ENCODE measurements around the gene ZSCAN20. TPM values are rescaled to one million over a fixed set of nuclear protein-coding genes. Genes with fewer than 3 reads are reported as not detected.

The ZSCAN20 gene
- total and polyA plus RNA-seq, 2 experiments from 2014 or later: 0.91 to 4.9 TPM

DNA sequence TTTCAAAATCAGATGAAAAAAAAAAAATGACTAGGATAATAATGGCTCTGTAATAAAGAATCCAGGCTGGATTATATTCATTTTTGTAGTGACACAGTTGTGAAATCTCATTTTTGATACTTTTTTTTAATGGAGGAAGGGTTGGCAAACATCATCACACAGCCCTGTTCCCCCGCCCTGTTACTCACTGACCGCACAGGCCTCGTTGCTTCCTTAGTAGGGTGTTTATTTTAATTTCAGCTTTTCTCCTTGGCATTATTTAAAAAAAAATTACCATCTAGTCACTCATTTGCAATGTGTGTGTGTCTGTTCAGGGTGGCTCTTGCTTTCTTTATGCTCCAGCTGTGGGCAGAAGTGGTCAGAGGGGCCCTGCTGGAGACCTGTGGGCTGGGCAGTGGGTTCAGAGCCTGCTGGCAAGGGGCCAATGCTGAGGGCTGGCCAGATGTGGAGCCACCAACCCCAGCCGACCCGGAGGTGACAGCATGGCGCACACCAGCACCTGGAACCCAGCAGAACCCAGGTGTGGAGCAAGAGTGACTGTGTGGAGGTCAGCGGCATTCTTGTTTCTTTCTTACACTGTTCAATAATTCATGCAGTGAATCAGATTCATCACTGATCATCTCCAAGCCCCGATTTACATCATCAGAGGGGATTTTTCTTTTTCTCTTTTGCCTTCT is 44.6 kb downstream of the ZSCAN20 start (continued):
- TF ChIP-seq REST (IDR thresholded peaks at IDR 0.05; ENCODE audit: unreplicated experiment) (no peak), CREB1 (CRISPR knock-in tag; IDR thresholded peaks at IDR 0.05; ENCODE audit: low read depth) (no peak), EZH2phosphoT487 (IDR thresholded peaks at IDR 0.05; ENCODE audit: unreplicated experiment) (no peak)

DNA sequence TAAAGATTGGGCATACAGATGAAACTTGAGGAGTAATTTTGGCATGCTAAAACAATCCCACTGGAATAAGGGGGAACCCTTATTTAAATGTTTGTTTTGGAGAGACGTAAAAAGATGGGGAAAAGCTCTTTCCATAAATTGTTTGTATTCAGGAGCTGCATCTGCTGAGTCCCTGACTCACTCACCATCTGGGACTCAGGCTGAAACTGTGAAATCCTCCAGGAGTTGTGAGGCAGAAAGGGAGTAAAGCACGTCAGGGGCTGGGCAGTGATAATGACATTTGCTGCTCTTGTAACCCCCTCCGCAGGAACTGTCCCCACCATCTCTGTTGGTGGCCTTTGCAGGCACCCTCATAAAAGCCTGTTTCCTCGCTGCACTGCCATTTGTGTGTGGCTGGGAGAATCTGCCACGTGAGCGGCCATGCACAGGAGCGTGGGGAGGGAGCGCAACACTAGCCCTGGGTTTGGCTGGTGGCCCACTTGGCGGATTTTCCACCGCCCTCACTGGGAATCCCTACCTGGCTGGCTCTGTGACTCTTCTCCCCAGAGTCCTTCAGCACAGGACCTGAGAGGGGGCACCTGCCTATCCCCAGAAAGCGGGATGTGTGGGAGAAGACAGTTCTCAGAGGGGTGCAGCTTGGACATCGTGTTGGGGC is 45.3 kb downstream of the ZSCAN20 start:
- Histone ChIP-seq H3K27me3 (ENCODE audit: insufficient read depth) (no peaks in the 10 kb centered on the region), H3K4me2 (no peak overlapping the region), H3K9me2 (ENCODE audit: insufficient read depth) (no peaks in the 10 kb centered on the region), H4K20me1 (replicated peaks; ENCODE audit: insufficient read depth) (no peaks in the 10 kb centered on the region), H3K36me3 (ENCODE audit: insufficient read depth) (no peaks in the 10 kb centered on the region; the same call in 1 of the 2 replicates), H3F3A (replicated peaks; ENCODE audit: low read depth) (no peaks in the 10 kb centered on the region), H2AFZ (no peak overlapping the region), H3K79me2 (replicated peaks; ENCODE audit: insufficient read depth) (no peaks in the 10 kb centered on the region), H3K4me3 (no peak overlapping the region), H3K4me1 (ENCODE audit: insufficient read depth) (no peaks in the 10 kb centered on the region), H3K27ac (ENCODE audit: low read depth) (no peak overlapping the region)
- Mint-ChIP-seq H3K27ac (no peak overlapping the region), H3K36me3 (ENCODE audit: low read depth) (no peaks in the 10 kb centered on the region; the same call in 2 of the 3 replicates), H3K9me3 (no peaks in the 10 kb centered on the region; the same call in 1 of the 3 replicates), H3K4me1 (peaks cover 21% of the 10 kb centered on the region), H3K4me3 (no peak overlapping the region), H3K27me3 (ENCODE audit: insufficient read depth, low read depth, poor library complexity) (peaks cover 11% of the 10 kb centered on the region)
- no peak for ATAC-seq
- DNase-seq (ENCODE audit: low spot score): no peak
- TF ChIP-seq, protein P1, sequence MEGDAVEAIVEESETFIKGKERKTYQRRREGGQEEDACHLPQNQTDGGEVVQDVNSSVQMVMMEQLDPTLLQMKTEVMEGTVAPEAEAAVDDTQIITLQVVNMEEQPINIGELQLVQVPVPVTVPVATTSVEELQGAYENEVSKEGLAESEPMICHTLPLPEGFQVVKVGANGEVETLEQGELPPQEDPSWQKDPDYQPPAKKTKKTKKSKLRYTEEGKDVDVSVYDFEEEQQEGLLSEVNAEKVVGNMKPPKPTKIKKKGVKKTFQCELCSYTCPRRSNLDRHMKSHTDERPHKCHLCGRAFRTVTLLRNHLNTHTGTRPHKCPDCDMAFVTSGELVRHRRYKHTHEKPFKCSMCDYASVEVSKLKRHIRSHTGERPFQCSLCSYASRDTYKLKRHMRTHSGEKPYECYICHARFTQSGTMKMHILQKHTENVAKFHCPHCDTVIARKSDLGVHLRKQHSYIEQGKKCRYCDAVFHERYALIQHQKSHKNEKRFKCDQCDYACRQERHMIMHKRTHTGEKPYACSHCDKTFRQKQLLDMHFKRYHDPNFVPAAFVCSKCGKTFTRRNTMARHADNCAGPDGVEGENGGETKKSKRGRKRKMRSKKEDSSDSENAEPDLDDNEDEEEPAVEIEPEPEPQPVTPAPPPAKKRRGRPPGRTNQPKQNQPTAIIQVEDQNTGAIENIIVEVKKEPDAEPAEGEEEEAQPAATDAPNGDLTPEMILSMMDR (conservative IDR thresholded peaks at IDR 0.05; ENCODE audit: low read depth in 2 of 2): no peak
- no peak for TF ChIP-seq STAT1 (IDR thresholded peaks at IDR 0.05; ENCODE audit: unreplicated experiment)
- no peak for TF ChIP-seq REST (IDR thresholded peaks at IDR 0.05; ENCODE audit: unreplicated experiment)
- TF ChIP-seq CREB1 (CRISPR knock-in tag; IDR thresholded peaks at IDR 0.05; ENCODE audit: low read depth): no peak
- TF ChIP-seq EZH2phosphoT487 (IDR thresholded peaks at IDR 0.05; ENCODE audit: unreplicated experiment): no peak
- TF ChIP-seq NANOG (IDR thresholded peaks at IDR 0.05; ENCODE audit: borderline replicate concordance): no peak
- TF ChIP-seq ZNF331 (CRISPR knock-in tag; IDR thresholded peaks at IDR 0.05; ENCODE audit: low read depth): no peak
- TF ChIP-seq EZH2 (IDR thresholded peaks at IDR 0.05; ENCODE audit: low read depth, unreplicated experiment): no peak
- no peak for TF ChIP-seq JUNB (IDR thresholded peaks at IDR 0.05; ENCODE audit: unreplicated experiment)
- no peak for TF ChIP-seq ETS1 (IDR thresholded peaks at IDR 0.05)

Data from GM23338 (cell line).